Thyroid gland (tissue), 4 donors: Measurements from ENCODE around the gene FAR2. TPM values are rescaled to one million over a fixed set of nuclear protein-coding genes. Genes with fewer than 3 reads are reported as not detected.

Experiments used
- DNase-seq, 2 donors: peaks; one replicate each; pipeline ENCODE4 v3.0.0-alpha.2; 2019
- H3K27ac ChIP-seq, 3 donors: fragments of 200-600 bp; sonication (generic); 1 replicate in 2 of 3; 2 replicates in 1 of 3; pipeline ENCODE4 v1.5.1; 2016 to 2019; ENCODE audit warnings: mild to moderate bottlenecking in 1 of 3, moderate library complexity in 1 of 3
- H3K27me3 ChIP-seq: fragments of 200-600 bp; sonication (generic); one replicate; pipeline ENCODE4 v1.5.1; 2019
- H3K36me3 ChIP-seq, 2 donors: fragments of 200-600 bp; sonication (generic); one replicate each; pipeline ENCODE4 v1.5.1; 2016 to 2019
- H3K4me1 ChIP-seq, 2 donors: fragments of 200-600 bp; sonication (generic); one replicate each; pipeline ENCODE4 v1.5.1; 2017 to 2019
- H3K4me3 ChIP-seq, 3 donors: fragments of 200-600 bp; sonication (generic); replicated peaks in 1 of 3; 1 replicate in 2 of 3; 2 replicates in 1 of 3; pipeline ENCODE4 v1.5.1; 2016; ENCODE audit warnings: mild to moderate bottlenecking in 1 of 3
- H3K9me3 ChIP-seq: fragments of 200-600 bp; sonication (generic); one replicate; pipeline ENCODE4 v1.5.1; 2017
- POLR2A ChIP-seq, 2 donors: fragments of 450-650 bp; IDR thresholded peaks; one replicate each; pipeline ENCODE4 v1.6.1; 2017; ENCODE audit warnings: antibody characterized with exemption in 2 of 2, mild to moderate bottlenecking in 2 of 2, moderate library complexity in 1 of 2
- WGBS, 2 donors: methylation state at CpG; one replicate each; pipeline ENCODE4 v1.1.5; 2017; 5-methylcytosine and 5-hydroxymethylcytosine counted together
- intact Hi-C: fragments of 100-400 bp; cut with DNase I; formaldehyde crosslinking; loops from one replicate; pipeline ENCODE4 v1.15.1; 2023
- total RNA-seq, 4 donors: library from RNA; depleted of rRNA; stranded (reverse); fragments of >200 nt; gene quantifications; one replicate each; pipeline ENCODE4 v1.2.3, GENCODE V29; 2016
- TF ChIP-seq, protein P1 (sequence below), 6 experiments: fragments of 200-600 bp in 3 of 6; fragments of 450-650 bp in 3 of 6; sonication (generic) in 3 of 6; IDR thresholded peaks; one replicate each; pipeline ENCODE4 v1.5.1; 2016 to 2019; ENCODE audit warnings: antibody characterized with exemption in 6 of 6, mild to moderate bottlenecking in 2 of 6, inconsistent platforms in 1 of 6, moderate library complexity in 1 of 6

FAR2 gene
- total RNA-seq, 4 donors from 2014 or later: 3.2 to 9.1 (median 4.3) TPM

DNA sequence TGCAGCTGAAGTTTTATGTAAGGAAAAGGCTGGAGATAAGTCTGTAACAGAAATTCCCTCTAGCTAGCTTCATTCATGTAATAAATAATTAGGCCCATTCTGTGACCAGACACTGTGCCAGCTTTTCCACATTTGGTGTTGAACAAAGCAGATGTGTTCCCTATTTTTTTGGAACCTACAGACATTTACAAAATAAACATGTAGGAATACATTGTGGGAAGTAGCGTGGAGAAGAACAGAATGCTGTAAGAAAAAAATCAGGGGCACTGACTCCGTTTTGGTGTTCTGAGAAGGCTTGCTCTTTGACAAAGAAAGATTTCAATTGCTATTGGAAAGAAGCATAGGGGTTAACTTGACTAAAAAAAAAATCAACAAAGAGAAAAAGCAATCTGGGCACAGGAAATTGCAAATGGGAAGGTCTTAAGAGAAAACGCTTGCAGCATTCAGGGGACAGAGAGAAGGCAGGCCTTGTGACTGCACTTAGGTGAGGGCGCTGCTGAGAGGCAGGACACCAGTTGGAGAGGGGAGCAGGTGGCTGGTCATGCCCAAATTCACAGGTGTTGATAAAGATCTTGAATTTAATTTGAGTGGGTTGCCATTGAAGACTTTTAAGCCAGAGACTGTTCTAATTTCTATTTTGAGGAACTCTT is 4.0 kb downstream of the FAR2 start:
- H3K27ac ChIP-seq: no peak overlapping the region

DNA sequence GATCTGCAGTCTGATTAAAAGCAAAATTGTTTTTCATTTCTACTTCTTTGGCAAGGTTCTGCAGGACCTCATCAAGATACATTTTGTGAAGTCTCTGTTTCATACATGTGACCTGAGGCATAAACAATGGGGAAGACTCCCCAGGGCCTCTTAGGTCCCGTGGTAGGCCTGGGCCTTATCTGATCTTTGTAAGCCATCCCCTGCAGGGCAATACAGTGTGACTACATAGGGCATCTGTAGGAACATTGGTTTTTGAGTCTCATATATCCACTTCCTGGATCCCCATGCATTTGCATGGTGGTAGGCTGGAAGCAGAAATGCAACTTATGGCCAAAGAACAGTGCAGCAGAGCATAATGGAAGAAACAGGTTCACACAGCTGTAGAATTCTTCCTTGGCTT is 6.0 kb downstream of the FAR2 start:
- TF ChIP-seq POLR2A (IDR thresholded peaks at IDR 0.05): no peak
- TF ChIP-seq, protein P1, sequence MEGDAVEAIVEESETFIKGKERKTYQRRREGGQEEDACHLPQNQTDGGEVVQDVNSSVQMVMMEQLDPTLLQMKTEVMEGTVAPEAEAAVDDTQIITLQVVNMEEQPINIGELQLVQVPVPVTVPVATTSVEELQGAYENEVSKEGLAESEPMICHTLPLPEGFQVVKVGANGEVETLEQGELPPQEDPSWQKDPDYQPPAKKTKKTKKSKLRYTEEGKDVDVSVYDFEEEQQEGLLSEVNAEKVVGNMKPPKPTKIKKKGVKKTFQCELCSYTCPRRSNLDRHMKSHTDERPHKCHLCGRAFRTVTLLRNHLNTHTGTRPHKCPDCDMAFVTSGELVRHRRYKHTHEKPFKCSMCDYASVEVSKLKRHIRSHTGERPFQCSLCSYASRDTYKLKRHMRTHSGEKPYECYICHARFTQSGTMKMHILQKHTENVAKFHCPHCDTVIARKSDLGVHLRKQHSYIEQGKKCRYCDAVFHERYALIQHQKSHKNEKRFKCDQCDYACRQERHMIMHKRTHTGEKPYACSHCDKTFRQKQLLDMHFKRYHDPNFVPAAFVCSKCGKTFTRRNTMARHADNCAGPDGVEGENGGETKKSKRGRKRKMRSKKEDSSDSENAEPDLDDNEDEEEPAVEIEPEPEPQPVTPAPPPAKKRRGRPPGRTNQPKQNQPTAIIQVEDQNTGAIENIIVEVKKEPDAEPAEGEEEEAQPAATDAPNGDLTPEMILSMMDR (IDR thresholded peaks at IDR 0.05): no peak
- H3K4me3 ChIP-seq: no peak overlapping the region
- H3K36me3 ChIP-seq: no peaks in the 10 kb centered on the region
- no peaks in the 10 kb centered on the region for H3K27me3 ChIP-seq
- intact Hi-C loops: no loop called here
- DNase-seq: no peak
- 79 to 83% methylated on average over 1 of the region's 1 CpG for WGBS, 2 donors
- no peaks in the 10 kb centered on the region for H3K9me3 ChIP-seq
- no peaks in the 10 kb centered on the region for H3K4me1 ChIP-seq
- no peak overlapping the region for H3K27ac ChIP-seq

More for the DNA sequence above, 4.0 kb downstream of the FAR2 start:
- Histone ChIP-seq H3K4me1 (no peaks in the 10 kb centered on the region), H3K27me3 (no peaks in the 10 kb centered on the region), H3K9me3 (no peaks in the 10 kb centered on the region), H3K4me3 (no peak overlapping the region), H3K36me3 (no peaks in the 10 kb centered on the region)
- intact Hi-C loops: no loop called here
- WGBS, 2 donors: 62 to 67% methylated on average over 4 of the region's 4 CpGs
- no peak for DNase-seq
- no peak for TF ChIP-seq POLR2A (IDR thresholded peaks at IDR 0.05)
- TF ChIP-seq, protein P1 (IDR thresholded peaks at IDR 0.05): no peak

DNA sequence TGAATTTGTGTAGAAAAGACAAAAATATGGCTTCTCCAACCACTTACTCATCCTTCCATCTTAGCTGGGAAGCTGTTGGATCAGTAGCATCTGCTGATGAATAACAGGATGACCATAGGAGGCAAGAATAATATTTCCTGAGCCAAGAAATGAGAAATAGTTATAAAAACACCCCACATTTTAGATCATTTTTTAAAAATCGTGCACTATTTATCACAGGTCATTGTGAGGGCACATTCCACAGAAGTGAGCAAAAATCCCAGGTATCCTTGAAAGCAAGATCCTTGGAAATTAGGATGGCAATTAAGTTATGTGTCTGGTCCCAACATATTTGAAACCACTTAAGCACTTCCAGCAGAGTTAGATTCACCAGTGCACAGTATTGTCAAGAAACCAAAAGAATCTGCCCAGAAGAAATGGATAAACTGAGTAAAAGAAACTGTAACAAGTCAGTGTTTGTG is 8.4 kb downstream of the FAR2 start:
- WGBS, 2 donors: 53 to 60% methylated on average over 1 of the region's 1 CpG
- Histone ChIP-seq H3K27ac (no peak overlapping the region), H3K4me3 (no peak overlapping the region)

DNA sequence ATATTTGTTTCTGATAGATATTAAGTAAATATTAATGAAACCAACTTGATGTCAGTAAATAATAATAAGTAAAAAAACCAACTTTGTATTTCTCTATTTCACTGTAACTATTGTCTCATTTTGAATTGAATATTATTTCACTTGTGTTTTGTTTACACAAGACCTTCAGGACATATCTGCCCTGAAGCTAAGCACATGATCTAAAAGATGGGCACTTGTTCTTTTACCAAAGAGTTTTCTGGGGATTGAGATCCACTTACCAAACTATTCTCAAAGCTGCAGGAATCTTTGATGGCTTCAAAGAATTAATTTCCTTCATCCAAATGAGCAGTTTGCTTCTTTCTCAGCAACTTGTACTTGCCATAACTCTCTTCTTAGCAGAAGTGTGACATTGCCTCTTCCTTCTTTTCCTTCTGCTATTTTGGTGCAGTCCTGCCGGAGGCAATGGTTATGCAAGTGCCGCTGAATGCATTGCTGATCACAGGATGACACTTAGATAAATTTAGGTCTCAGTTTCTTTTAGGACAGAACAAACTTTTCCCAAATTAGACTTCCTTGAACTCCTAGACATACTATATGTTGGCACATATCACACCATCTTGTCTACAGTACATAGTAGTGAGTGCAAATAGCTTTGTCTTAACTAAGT is 9.2 kb downstream of the FAR2 start:
- intact Hi-C loops: no loop called here
- 23 to 39% methylated on average over 2 of the region's 2 CpGs for WGBS, 2 donors

More for the DNA sequence above, 8.4 kb downstream of the FAR2 start:
- no peak for DNase-seq
- Histone ChIP-seq H3K9me3 (no peaks in the 10 kb centered on the region), H3K27me3 (no peaks in the 10 kb centered on the region), H3K4me1 (no peaks in the 10 kb centered on the region), H3K36me3 (no peaks in the 10 kb centered on the region)
- TF ChIP-seq, protein P1 (IDR thresholded peaks at IDR 0.05): no peak
- TF ChIP-seq POLR2A (IDR thresholded peaks at IDR 0.05): no peak
- intact Hi-C loops: no loop called here

More for the DNA sequence above, 9.2 kb downstream of the FAR2 start:
- Histone ChIP-seq H3K4me3 (no peak overlapping the region), H3K27ac (no peak overlapping the region), H3K9me3 (no peaks in the 10 kb centered on the region), H3K27me3 (no peaks in the 10 kb centered on the region), H3K36me3 (no peaks in the 10 kb centered on the region), H3K4me1 (no peaks in the 10 kb centered on the region)
- DNase-seq: no peak
- TF ChIP-seq, protein P1 (IDR thresholded peaks at IDR 0.05): no peak
- TF ChIP-seq POLR2A (IDR thresholded peaks at IDR 0.05): no peak
